ENCODE data around the gene RNF151.

The RNF151 gene

DNA sequence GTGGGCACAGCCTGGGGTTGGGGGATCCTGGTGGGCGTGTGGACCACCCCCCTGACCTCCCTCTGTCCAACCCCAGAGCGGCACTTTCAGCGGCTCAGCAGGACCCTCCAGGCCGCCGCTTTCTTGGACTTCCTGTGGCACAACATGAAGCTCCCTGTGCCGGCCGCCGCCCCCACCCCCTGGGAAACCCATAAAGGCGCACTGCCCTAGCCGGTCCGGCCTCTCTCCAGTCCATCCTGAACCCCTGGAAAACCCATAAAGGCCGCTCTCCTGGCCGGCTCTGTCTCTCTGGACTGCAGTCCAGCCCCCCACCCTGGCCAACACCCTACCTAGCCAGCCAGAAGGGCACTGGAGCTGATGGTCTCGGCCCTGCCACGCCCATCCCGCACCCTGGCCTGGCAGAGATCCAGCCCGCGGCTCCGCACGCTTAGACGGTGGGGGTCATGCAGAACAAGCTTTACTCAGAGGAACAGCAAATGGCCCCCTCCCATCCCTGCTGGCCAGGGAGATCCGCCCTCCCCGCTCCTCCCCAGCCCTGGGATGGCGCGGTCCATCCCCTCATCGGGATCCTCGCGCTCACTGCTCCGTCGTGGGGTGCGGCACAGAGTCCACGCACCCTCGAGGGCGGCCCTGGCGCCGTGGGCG lies 11.9 kb downstream of the RNF151 start:
- DNase-seq: no peak

DNA sequence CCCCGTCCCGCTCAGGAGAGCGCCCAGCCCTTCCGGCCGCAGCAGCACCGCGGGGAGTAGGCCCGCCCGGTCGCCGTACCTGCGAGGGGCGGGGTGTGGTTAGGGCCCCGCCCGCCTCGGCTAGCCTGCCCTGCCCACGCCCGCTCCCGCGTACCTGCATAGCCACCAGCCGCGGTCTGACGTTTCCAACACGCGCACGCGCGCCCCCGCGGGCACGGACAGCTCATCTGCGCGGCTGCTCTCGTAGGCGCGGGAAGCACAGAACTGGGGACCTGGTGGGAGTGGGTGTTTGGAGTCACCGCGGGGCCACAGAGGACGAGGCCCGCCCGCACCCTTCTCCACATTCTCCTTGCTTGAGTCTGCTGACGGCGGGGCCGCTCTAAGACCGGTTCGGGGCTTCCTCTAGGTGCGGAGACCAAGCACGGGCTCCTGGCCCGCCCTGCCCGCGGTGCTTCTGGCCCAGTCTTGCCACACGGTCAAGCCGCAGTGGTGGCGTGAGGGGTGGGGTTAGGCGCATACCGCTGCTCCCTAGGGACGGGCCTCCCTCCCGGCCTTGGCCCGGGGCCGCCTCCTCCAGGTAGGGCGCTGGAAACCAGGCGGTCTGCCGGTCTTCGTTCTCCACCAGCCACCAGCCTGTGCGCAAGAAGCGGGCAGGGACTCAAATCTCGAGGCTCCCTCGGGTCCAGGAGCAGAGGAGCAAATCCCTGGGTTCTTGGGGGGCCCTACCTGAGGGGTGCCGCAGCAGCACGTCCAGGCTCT lies 12.8 kb downstream of the RNF151 start:
- no peak for DNase-seq

DNA sequence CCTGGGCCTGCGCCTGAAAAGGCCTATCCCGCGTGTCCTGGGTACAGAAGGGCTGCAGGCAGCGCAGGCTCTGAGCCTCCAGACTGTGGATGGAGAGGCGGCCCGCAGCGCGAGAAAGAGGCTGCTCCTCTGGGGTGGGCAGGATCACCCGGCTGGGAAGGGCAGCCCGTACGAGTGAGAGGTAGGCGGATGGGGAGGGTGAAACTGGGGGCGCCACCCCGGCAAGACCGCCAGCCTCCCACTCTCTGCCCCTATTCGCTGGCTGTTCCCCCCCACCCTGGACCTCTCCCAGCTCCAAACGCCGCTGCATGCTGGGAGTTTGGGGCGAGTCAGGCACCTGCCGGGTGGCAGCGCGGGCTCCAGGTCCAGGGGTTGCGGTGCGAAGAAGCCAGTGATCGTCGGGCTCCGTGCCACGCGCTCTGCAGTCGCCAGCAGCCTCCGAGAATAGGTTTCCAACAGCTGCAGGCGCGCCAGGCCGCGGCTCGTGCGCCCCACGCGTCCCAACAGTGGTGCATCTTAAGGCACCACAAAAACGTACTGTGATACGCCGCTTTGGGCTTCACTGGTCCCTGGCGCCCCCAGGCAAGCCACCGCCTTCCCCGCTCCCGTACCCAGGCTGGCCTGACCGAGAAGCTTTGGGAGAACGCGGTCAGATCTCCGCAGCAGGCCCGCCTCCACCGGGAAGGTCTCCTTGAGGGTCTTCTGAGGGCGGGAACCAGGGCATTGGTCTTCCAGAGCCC lies 13.5 kb downstream of the RNF151 start:
- no peak for DNase-seq

DNA sequence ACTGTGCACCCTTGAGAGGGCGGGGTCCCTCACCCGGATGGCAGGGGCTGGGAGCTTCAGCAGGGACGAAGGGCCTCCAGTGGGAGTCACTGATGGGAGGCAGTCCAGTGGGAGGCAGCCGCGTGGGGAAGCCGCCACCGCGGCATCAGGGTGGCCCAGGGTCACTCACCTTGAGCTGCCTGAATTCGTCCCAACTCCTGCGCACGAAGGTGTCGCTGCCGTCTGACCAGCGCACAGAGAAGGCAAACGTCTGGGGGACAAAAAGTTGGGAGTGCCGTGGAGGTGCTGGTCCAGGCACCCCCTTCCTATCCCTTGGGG lies 14.1 kb downstream of the RNF151 start:
- DNase-seq: no peak

DNA sequence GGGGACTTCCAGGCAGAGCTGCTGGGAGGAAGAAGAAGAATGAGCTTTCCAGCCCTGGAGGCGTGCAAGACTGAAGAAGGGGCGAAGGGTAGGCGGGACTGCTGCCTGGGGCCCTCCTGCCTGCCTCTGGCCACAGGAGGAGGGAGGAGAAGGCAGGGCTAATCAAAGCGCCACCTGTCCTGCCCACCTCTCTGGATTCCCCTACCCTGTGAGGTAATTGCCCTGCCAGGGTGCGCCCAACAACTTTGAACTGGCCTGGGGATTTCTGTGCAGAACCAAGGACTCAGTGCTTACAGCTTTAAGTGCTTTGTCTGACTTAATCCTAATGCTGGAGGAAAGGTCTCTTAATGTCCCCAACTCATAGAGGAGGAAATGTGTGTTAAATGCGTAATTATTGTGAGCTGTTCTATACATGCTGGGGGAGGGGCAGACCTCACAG lies 14.8 kb downstream of the RNF151 start, which contains the start of gene NOXO1:
NOXO1 (minus strand) TSS at position 72 of the 439 bp plus-strand sequence. CDS start 290 bp downstream, outside the sequence.
- DNase-seq: no peak

DNA sequence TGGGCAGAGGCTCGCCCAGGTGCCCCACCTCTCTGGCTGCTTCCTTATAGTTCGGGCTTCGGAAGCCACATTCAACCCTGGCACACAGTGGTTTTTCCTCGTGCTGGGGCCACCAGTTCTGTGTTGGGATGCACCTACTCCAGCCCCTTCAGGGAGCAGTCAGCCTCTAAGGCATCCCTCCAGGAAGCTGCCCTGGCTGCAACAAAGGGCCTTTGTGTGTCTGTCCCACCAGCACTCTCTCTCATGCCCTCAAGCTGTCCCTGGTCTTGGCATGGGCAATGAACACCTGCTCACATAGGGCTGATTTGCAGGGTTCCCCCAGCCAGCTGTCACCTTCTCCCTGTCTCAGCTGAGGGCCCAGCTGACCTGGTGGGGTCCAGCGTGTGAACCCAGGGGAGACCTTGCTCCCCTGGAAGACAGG lies 15.4 kb downstream of the RNF151 start:
- DNase-seq: peak; percentile 54

DNA sequence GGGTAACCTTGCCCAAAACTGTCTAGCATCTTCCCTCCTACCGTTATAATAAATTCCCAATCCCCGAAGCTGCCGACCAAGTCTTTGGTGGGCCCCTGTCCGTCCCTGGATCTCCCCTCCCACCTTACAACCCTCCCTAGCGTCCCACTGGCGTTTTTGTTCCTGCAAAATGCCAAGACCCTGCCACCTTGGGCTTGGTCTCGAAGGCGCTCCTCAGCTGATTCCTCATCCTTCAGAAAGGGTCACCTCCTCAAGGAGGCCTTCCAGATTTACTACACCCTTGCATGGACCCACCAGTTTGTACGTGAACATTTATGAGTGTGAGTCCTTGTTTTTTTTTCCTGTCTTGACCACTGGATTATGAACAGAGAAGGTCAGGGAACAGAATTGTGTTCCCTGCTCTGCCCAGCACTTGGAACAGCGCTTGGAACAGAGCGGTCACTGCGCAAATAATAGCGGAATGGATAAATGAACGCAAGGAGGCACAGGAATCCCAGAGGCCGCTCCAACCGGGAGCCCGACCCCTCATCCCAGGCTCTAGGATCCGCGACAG lies 16.4 kb downstream of the RNF151 start:
- DNase-seq: no peak

DNA sequence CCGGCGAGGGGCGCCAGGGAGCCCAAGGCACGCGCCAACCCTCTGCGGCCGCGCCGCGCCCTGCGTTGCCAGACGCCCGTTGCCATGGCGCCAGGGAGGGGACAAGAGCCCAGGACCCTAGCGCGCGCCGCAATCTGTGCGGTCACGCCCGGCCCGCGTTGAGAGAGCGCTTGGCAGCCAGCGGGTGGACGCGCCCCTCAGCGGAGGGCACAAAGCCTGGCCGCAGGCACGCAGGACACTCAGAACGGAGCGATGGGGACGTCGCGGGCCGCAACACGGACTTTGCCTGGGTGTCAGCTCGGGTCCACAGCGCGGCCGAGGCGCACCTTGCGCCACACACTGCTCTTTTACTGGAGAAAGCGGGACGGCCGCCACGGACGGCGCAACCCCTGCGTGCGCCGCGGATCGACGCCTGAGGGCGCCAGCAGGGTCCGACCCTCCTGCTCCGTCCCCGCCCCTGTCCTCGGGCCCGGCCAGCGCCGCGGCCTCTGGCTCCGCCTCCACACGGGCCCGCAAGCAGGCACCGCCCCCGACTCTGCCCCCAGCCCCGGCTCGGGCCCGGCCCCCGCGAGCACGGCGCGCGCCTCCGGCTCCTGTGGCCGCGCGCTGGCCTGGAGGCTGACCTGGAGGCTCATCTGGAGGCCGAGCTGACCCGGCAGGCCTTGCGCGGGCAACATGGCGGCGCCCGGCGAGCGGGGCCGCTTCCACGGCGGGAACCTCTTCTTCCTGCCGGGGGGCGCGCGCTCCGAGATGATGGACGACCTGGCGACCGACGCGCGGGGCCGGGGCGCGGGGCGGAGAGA lies 17.1 kb downstream of the RNF151 start, which contains the start of gene GFER:
GFER (plus strand) TSS at position 650 of the 803 bp plus-strand sequence; CDS start at position 676, 26 bp downstream.
- peak; percentile 85 for DNase-seq

DNA sequence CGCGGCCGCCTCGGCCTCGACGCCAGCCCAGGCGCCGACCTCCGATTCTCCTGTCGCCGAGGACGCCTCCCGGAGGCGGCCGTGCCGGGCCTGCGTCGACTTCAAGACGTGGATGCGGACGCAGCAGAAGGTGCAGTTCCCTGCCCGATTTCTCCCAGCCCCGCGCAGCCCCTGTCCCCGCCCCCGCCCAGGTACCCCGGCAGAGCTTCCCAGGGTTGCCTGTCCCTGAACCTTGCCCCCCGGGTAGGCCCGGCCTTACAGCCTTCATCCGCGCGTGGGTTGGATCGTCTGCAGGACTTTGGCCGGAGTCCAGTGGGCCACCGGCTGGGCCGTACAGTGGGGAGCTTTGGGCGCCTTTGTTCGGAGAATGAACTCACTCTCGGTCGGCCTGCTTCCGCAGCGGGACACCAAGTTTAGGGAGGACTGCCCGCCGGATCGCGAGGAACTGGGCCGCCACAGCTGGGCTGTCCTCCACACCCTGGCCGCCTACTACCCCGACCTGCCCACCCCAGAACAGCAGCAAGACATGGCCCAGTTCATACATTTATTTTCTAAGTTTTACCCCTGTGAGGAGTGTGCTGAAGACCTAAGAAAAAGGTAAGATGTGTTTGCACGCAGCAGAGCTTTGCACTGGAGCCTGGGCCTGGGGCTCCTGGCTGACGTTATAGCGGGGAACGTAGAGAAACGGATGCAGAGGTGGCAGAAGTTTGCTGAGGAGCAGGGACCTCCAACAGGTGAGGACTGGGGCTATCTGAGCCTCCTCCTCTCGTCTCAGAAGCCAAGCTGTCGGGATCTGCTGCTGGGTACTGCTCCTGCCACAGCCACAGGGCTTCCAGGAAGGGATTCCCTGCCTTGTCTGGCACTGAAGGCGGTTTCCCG lies 17.9 kb downstream of the RNF151 start:
- no peak for DNase-seq

DNA sequence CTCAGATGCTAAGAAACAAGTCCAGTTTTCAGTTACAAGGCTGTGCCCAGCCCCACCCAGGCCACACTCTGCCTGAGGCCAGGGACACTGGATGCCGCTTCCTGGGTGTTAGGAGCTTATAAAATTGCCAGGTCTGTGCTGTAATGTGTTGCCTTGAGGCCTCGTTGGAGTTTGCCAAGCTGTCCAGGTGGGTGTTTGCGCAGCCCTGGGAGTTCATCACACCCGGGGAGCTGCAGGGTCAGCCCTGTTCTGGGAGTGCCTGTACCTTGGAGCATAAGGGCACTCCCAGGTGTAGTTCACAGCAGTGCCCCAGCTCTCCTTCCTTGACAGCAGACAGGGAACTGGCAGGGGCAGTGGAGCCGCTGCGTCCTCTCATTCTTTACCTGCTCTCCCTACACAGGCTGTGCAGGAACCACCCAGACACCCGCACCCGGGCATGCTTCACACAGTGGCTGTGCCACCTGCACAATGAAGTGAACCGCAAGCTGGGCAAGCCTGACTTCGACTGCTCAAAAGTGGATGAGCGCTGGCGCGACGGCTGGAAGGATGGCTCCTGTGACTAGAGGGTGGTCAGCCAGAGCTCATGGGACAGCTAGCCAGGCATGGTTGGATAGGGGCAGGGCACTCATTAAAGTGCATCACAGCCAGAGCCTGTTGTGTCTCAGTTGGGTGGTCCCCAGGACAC lies 19.0 kb downstream of the RNF151 start:
- no peak for DNase-seq

DNA sequence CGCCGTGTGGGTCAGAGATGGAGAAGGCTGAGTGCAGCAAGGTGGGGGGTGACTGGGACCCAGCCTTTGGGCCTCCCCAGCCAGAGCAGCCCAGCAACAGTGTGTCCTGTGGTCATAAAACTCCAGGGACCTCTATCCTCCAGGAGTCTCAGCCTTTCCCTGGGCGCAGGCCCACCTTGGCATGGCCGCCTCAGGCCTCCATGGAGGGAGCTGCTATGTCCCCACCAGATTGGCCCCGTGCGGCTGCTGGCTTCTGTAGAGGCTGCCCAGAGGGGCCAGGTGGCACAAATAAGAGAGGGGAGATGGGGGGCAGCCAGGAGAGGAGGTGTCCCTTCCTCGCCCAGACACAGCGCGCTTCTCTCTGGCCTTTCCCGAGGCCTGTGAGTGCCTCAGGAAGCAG lies 20.5 kb downstream of the RNF151 start:
- no peak for DNase-seq

DNA sequence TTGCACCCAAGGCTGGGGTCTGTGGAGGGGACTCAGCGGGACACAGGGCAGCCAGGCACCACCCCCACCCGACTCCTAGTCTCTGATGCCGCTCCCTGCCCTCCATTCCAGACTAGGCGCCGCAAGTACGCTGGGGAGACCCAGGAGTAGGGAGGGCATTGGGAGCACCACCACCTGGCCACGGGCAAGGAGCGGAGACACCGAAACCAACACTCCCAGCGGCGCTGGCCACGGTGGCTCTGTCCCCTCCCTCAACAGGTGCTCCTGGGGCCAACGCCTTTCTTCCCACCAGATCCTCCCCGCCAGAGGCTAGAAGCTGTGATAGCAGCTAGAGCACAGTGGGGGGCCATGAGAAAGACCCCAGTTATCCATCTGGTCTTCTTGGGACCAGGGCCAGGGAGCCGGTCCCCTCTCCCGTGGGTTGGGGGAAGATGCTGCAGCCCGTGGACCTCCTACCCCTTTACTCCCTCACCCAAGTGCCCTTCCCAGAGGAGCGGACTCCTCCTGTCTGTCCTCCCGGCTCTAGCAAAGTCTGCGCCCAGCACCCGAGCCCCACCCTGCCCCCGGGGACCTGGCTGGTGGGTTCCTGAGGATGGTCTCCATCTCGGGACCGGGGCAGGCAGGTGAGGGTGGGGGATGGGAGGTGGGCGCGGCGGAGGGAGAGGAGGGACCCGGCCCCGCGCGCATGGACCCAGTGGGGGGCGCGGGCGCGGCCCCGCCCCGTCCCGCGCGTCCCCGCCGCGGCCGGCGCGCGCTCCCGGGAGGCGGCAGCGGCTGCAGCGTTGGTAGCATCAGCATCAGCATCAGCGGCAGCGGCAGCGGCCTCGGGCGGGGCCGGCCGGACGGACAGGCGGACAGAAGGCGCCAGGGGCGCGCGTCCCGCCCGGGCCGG lies 22.8 kb downstream of the RNF151 start, which contains the start of gene SYNGR3:
SYNGR3 (plus strand) TSS at position 762 of the 892 bp plus-strand sequence. CDS start 133 bp downstream, outside the sequence.
- DNase-seq: peak; percentile 19

DNA sequence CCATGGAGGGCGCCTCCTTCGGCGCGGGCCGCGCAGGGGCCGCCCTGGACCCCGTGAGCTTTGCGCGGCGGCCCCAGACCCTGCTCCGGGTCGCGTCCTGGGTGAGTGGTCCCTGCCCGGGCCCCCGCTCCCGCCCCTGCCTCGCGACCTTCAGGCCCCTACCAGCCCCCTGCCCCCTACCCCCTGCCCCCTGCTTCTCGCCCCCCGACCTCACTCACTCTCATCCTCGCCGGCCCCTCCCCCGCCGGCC lies 23.4 kb downstream of the RNF151 start:
- DNase-seq: no peak

DNA sequence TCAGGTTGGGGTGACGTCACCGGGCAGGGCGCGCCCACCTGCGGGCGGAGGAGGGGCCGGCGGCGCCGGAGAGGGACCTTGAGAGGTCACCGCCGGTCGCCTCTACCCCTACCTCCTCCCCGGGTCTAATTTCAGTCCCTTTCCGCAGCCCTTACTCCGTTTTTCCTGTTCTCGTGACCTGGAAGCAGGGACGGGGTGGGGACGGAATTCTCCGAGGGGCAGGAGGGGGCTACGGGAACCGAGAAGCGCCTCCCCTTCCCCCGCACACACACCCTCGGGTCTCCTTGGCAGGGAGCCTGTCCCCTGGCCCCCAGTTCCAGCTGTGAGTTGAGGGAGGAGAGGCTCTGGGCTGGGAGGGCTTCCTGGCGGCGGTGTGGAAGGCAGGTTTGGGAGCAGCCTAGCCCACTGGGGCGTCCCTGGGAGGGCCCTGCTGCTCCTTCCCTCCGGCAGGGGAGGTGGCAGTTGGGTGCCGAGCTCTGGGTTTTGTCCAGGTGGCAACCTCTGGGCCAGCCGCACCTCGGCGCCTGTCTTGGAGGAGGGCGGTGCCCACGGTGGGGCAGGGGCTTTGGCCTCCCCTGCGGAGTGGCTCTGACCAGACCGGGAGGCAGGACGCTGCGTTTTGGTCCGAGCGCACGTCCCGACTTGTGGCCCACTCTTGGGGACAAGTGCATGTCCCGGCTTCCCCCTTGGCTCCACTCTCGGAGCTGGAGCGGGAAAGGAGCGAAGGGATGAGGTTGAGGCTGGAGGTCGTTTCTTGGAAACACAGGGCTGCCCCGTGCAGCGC lies 23.9 kb downstream of the RNF151 start:
- DNase-seq: peak; percentile 4

DNA sequence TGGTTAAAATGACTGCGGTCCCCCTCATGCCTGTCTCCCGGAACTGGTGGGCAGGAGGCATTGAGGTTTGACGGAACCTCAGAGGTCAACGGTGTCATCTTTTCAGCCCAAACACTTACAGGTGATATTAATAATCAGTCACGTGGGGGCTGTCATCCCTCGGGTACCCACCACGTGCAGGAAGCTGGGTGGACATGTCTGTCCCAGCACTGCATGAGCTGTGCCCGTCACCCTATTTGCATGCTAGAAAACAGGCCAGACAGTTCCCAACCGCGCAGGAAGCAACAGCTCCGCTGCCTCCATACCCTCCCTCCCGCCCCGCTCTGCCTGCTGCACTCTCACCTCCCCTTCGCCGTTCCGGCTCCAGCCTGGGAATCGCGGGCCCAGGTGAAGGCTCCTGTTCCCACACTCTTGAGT lies 24.5 kb downstream of the RNF151 start:
- no peak for DNase-seq

DNA sequence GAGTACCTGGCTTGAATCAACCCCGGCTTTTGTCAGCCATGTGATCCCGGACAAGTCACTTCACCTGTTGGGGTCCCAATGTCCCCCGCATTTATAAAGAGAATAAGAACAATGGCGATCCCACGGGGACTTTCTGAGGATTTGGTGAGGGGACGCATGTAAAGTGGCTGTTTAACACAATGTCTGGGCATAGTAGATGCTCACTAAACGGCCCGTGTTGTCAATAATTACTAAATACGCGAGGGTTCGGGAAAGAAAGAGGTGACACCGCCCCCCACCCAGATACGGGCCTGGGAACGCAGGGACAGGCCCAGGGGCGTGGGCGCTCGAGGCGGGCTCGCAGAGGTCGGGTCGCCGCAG lies 24.9 kb downstream of the RNF151 start:
- DNase-seq: no peak

DNA sequence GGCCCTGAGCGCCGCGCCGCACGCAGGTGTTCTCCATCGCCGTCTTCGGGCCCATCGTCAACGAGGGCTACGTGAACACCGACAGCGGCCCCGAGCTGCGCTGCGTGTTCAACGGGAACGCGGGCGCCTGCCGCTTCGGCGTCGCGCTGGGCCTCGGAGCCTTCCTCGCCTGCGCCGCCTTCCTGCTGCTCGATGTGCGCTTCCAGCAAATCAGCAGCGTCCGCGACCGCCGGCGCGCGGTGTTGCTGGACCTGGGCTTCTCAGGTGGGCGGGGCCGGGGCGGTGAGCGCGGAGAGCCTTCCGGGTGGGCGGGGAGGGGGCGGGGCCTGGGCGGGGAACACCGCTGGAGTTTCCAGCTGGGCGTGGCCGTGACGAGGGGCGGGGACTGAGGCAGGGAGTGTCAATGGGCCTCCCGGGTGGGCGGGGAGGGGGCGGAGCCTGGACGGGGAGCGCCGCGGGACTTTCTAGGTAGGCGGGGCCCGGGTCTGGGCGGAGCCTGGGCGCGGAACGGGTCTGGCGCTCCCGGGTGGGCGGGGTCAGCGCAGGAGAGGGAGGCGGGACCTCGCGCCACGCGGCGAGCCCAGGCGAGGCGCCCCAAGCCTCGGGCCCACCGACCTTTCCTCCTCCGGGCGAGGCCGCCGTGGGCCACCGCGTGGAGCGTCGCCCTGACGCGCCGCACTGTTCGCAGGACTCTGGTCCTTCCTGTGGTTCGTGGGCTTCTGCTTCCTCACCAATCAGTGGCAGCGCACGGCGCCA lies 25.5 kb downstream of the RNF151 start:
- no peak for DNase-seq

DNA sequence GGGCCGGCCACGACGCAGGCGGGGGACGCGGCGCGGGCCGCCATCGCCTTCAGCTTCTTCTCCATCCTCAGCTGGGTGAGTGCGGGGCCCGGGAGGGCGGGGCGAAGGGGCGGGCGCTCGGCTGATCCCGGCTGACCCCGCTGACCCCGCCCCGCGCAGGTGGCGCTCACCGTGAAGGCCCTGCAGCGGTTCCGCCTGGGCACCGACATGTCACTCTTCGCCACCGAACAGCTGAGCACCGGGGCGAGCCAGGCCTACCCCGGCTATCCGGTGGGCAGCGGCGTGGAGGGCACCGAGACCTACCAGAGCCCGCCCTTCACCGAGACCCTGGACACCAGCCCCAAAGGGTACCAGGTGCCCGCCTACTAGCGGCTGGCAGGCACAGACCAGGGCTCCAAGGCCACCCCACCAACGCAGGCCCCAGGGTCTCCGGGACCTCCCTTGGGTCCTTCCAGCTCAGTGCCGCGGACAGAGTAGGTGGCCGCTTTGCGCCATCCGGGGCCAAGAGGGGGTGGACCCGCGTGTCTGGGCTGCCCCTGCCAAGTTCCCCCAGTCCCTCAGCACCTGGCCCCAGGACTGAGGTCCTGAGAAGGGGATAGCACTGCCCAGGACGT lies 26.2 kb downstream of the RNF151 start:
- no peak for DNase-seq
